HCT116 (cell line): ENCODE results near the gene BBX. TPM values are rescaled to one million over a fixed set of nuclear protein-coding genes. Genes with fewer than 3 reads are reported as not detected.

Source experiments
- ATAC-seq: fragments of 200-7000 bp; cut with Tn5 transposase; 2 replicates; pipeline ENCODE4 v1.9.1; 2020; ENCODE audit warnings: mild to moderate bottlenecking, moderate library complexity
- BruUV-seq: library from RNA; stranded (reverse); fragments of 400-500 nt; replicated peaks from 2 replicates; lab custom pipeline; 2021; lab: Mats Ljungman, UMichigan
- CTCF ChIA-PET: fragments of 300-600 bp; sonication (Branson Sonifier 250); formaldehyde crosslinking; loops from one replicate; lab custom pipeline; 2021; ENCODE audit warnings: antibody characterized with exemption; lab: Charles Lee
- POLR2A ChIA-PET: fragments of 300-600, 350-600 bp; sonication (Branson Sonifier 250); formaldehyde crosslinking; loops from one replicate; lab custom pipeline; 2021; ENCODE audit warnings: antibody characterized with exemption; lab: Charles Lee
- RAD21 ChIA-PET, 2 experiments: fragments of 300-600 bp; sonication (Branson Sonifier 250); formaldehyde crosslinking; loops; one replicate each; lab custom pipeline; 2023; ENCODE audit warnings: low total read pairs in 2 of 2; ENCODE audit not compliant: uncharacterized antibody in 2 of 2, unreplicated experiment in 2 of 2, low non-redundant PET in 1 of 2; lab: Charles Lee
- DNase-seq: peaks from one replicate; pipeline ENCODE4 v3.0.0-alpha.2; 2010; ENCODE audit warnings: low read depth, low spot score
- H2AFZ ChIP-seq: fragments of 200-600 bp; shearing (Covaris generic), sonication (generic); 2 replicates; pipeline ENCODE4 v1.6.1; 2017; ENCODE audit warnings: low read depth, mixed run types, mixed read lengths, antibody characterized with exemption, low read length; ENCODE audit not compliant: poor library complexity, severe bottlenecking
- H3K27ac ChIP-seq: 2 replicates; pipeline ENCODE4 v1.5.1; 2012; ENCODE audit warnings: low read depth, low read length
- H3K27me3 ChIP-seq: fragments of 200-600 bp; sonication (generic); 2 replicates; pipeline ENCODE4 v1.6.1; 2016; ENCODE audit warnings: mixed run types, low read length, mixed read lengths; ENCODE audit not compliant: insufficient read depth
- H3K36me3 ChIP-seq, 2 experiments: fragments of 200-500 bp in 1 of 2; fragments of 200-600 bp in 1 of 2; sonication (Bioruptor generic) in 1 of 2; sonication (generic) in 1 of 2; 2 replicates each; pipeline versions ENCODE4 v1.5.1 to v1.6.1; 2014 to 2016; ENCODE audit warnings: low read length in 2 of 2, inconsistent platforms in 1 of 2, mixed read lengths in 1 of 2, mixed run types in 1 of 2; ENCODE audit not compliant: insufficient read depth in 2 of 2, control insufficient read depth in 1 of 2
- H3K4me1 ChIP-seq, 2 experiments: fragments of 200-600 bp in 1 of 2; sonication (generic) in 1 of 2; 2 replicates each; pipeline versions ENCODE4 v1.5.1 to v1.6.1; 2012 to 2017; ENCODE audit warnings: low read length in 2 of 2, inconsistent platforms in 1 of 2, mild to moderate bottlenecking in 1 of 2, mixed read lengths in 1 of 2, mixed run types in 1 of 2, moderate library complexity in 1 of 2; ENCODE audit not compliant: insufficient read depth in 2 of 2, control insufficient read depth in 1 of 2
- H3K4me2 ChIP-seq: fragments of 200-600 bp; sonication (generic); 2 replicates; pipeline ENCODE4 v1.6.1; 2017; ENCODE audit warnings: mixed run types, low read length, mixed read lengths
- H3K4me3 ChIP-seq, 2 experiments: fragments of 200-600 bp in 1 of 2; sonication (generic) in 1 of 2; replicated peaks in 1 of 2; 2 replicates each; pipeline ENCODE4 v1.5.1; 2011 to 2016; ENCODE audit warnings: low read length in 2 of 2, control low read depth in 1 of 2, low read depth in 1 of 2, mild to moderate bottlenecking in 1 of 2, mixed read lengths in 1 of 2, mixed run types in 1 of 2
- H3K79me2 ChIP-seq: fragments of 200-600 bp; sonication (generic); 2 replicates; pipeline ENCODE4 v1.6.1; 2017; ENCODE audit warnings: mild to moderate bottlenecking, mixed run types, low read length, moderate library complexity, mixed read lengths; ENCODE audit not compliant: insufficient read depth
- H3K9ac ChIP-seq: fragments of 200-600 bp; sonication (generic); 2 replicates; pipeline ENCODE4 v1.6.1; 2016; ENCODE audit warnings: low read length, mixed read lengths
- H3K9me2 ChIP-seq: fragments of 200-600 bp; sonication (generic), shearing (Covaris generic); 2 replicates; pipeline ENCODE4 v1.6.1; 2017; ENCODE audit warnings: mixed run types, mild to moderate bottlenecking, moderate library complexity; ENCODE audit not compliant: insufficient read depth
- H3K9me3 ChIP-seq, 2 experiments: fragments of 200-500 bp in 1 of 2; fragments of 200-600 bp in 1 of 2; sonication (Bioruptor generic) in 1 of 2; sonication (generic) in 1 of 2; 2 replicates each; pipeline ENCODE4 v1.6.1; 2014 to 2017; ENCODE audit warnings: low read length in 2 of 2, mixed read lengths in 2 of 2, inconsistent platforms in 1 of 2, low read depth in 1 of 2, mild to moderate bottlenecking in 1 of 2, mixed run types in 1 of 2, moderate library complexity in 1 of 2; ENCODE audit not compliant: control insufficient read depth in 1 of 2, insufficient read depth in 1 of 2
- H4K20me1 ChIP-seq: fragments of 200-600 bp; sonication (generic), shearing (Covaris generic); 2 replicates; pipeline ENCODE4 v1.6.1; 2017; ENCODE audit warnings: mixed run types, mild to moderate bottlenecking, moderate library complexity; ENCODE audit not compliant: insufficient read depth
- CEBPB ChIP-seq: IDR thresholded peaks from 2 replicates; pipeline ENCODE4 v1.6.1; 2012; ENCODE audit warnings: low read depth
- FOSL1 ChIP-seq: IDR thresholded peaks from 2 replicates; pipeline ENCODE4 v1.6.1; 2012; ENCODE audit warnings: low read depth
- JUND ChIP-seq: IDR thresholded peaks from 2 replicates; pipeline ENCODE4 v1.6.1; 2012
- RAD21 ChIP-seq: IDR thresholded peaks from 2 replicates; pipeline ENCODE4 v1.6.1; 2012; ENCODE audit warnings: low read depth, mild to moderate bottlenecking
- SP1 ChIP-seq: IDR thresholded peaks from 2 replicates; pipeline ENCODE4 v1.6.1; 2012; ENCODE audit warnings: low read depth
- intact Hi-C: fragments of 100-400 bp; cut with micrococcal nuclease; formaldehyde crosslinking; loops from 2 replicates; pipeline ENCODE4 v1.10.0; 2022
- total RNA-seq: library from RNA; stranded (reverse); gene quantifications from one replicate; pipeline ENCODE4 v1.2.1, GENCODE V29; 2021; ENCODE audit not compliant: unreplicated experiment

BBX gene
- total RNA-seq, 1 experiment from 2014 or later = 55.6 TPM

DNA sequence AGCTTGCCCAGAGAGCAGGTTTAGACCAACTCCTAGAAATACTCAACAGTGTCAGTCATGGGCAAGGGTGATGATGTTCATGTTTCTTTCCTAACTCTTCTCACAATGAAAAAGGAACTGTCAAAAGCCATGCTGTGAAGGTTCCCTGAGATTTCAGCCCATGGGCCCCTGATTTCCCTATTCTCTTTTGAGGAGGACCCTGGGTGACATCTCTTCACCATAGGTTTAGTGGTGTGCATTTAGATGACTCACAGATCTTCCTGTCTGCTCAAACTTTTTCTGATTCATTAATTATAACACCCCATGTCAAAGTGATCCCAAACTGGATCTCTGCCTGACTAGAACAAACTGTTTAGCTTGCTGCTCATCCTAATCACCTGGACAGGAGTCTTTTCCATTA, 108.0 kb downstream of the BBX start:
- Histone ChIP-seq H3K9ac (no peak overlapping the region), H3K36me3 (no peaks in the 10 kb centered on the region), H3K9me3 (no peaks in the 10 kb centered on the region), H2AFZ (no peak overlapping the region), H3K27ac (no peak overlapping the region), H3K9me2 (no peaks in the 10 kb centered on the region), H3K27me3 (no peaks in the 10 kb centered on the region), H3K4me2 (no peak overlapping the region), H3K79me2 (peaks cover 10% of the 10 kb centered on the region; the same call in 1 of the 2 replicates), H3K4me1 (no peaks in the 10 kb centered on the region), H3K4me3 (no peak overlapping the region), H4K20me1 (0 out of 2 replicates have a peak, but pooled peaks cover 3% of the 10 kb centered on the region)
- RAD21 ChIA-PET = no interaction called here
- POLR2A ChIA-PET = no interaction called here
- intact Hi-C loops = no loop called here
- CTCF ChIA-PET = interaction anchor here (1.3 kb wide), 1 partner anchor 9 kb away, joined by 3 read pairs; no protein-coding TSS in a partner anchor
- no TSS peak for BruUV-seq
- DNase-seq (no peak), ATAC-seq (no peak)
- no peak for TF ChIP-seq FOSL1

DNA sequence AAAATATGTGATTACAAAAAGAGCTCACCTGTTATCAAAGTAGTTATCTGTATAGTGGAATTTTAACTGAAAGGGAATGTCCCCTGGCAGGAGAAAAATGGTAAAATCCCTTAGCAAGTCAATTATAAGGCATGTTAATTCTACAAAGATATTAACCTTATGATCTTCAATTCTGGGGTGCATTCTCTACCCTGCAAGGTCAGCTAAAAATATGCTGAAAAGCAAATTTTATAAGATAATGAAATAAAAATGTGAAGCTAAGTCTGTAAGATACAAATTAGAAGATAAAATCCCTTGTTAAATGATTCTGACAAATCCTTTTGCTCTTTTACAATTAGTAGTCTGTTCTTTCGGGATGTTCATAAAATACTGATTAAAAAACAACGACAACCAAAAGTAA, 109.8 kb downstream of the BBX start:
- Histone ChIP-seq H3K27ac (no peak overlapping the region), H3K9me2 (no peaks in the 10 kb centered on the region), H3K36me3 (no peaks in the 10 kb centered on the region), H3K9ac (no peak overlapping the region), H3K79me2 (peaks cover 10% of the 10 kb centered on the region; the same call in 1 of the 2 replicates), H4K20me1 (0 out of 2 replicates have a peak, but pooled peaks cover 3% of the 10 kb centered on the region), H2AFZ (no peak overlapping the region)
- CTCF ChIA-PET = interaction anchor here (1.2 kb wide), 1 partner anchor 44 kb away, joined by 4 read pairs; no protein-coding TSS in a partner anchor
- intact Hi-C loops = no loop called here
- no peak for TF ChIP-seq SP1
- no peak for TF ChIP-seq CEBPB
- no peak for TF ChIP-seq FOSL1
- TF ChIP-seq RAD21 = no peak
- no peak for TF ChIP-seq JUND
- TF ChIP-seq, all 23 proteins: peak for 0
- RAD21 ChIA-PET = no interaction called here
- Histone ChIP-seq H3K4me1 (no peaks in the 10 kb centered on the region), H3K27me3 (no peaks in the 10 kb centered on the region), H3K4me2 (no peak overlapping the region), H3K9me3 (no peaks in the 10 kb centered on the region), H3K4me3 (no peak overlapping the region)
- POLR2A ChIA-PET = no interaction called here
- no peak for ATAC-seq
- BruUV-seq = no TSS peak
- no peak for DNase-seq
